WTC11 (cell line): Measurements from ENCODE around the gene MSL1. TPM values are rescaled to one million over a fixed set of nuclear protein-coding genes. Genes with fewer than 3 reads are reported as not detected.
A peak's percentile ranks its signal among the peaks of the same experiment; 100 is the strongest.

Source experiments
- ATAC-seq: fragments of 200-7000 bp; cut with Tn5 transposase; 2 replicates; pipeline ENCODE4 v1.10.0; 2021; ENCODE audit warnings: mild to moderate bottlenecking, moderate library complexity
- CTCF ChIA-PET: fragments of 300-600 bp; sonication (Branson Sonifier 250); formaldehyde crosslinking; loops from one replicate; lab custom pipeline; 2021; ENCODE audit warnings: antibody characterized with exemption; lab: Charles Lee
- POLR2A ChIA-PET: fragments of 350-600 bp; sonication (Branson Sonifier 250); formaldehyde crosslinking; loops from one replicate; lab custom pipeline; 2021; ENCODE audit warnings: antibody characterized with exemption; lab: Charles Lee
- DNase-seq: peaks from one replicate; pipeline ENCODE4 v3.0.0; 2021; ENCODE audit warnings: low spot score
- H3K27ac Mint-ChIP-seq: 2 replicates; pipeline ENCODE4 v1.8.0; 2021; ENCODE audit warnings: mixed read lengths
- H3K27me3 Mint-ChIP-seq: 2 replicates; pipeline ENCODE4 v1.8.0; 2021; ENCODE audit warnings: low read depth, mild to moderate bottlenecking, moderate library complexity, mixed read lengths
- H3K36me3 Mint-ChIP-seq: 2 replicates; pipeline ENCODE4 v1.8.0; 2021; ENCODE audit warnings: mixed read lengths
- H3K4me1 Mint-ChIP-seq: 2 replicates; pipeline ENCODE4 v1.8.0; 2022; ENCODE audit warnings: mixed read lengths
- H3K4me3 Mint-ChIP-seq: 2 replicates; pipeline ENCODE4 v1.8.0; 2021; ENCODE audit warnings: mild to moderate bottlenecking, moderate library complexity, mixed read lengths
- H3K9me3 Mint-ChIP-seq: 2 replicates; pipeline ENCODE4 v1.8.0; 2021; ENCODE audit warnings: mixed read lengths
- ARID4B ChIP-seq: sonication (generic); formaldehyde crosslinking; IDR thresholded peaks from 2 replicates; pipeline ENCODE4 v1.8.0; 2023; ENCODE audit warnings: missing genetic modification reagents, mild to moderate bottlenecking, borderline replicate concordance
- ATF6 ChIP-seq: sonication (generic); formaldehyde crosslinking; IDR thresholded peaks from 2 replicates; pipeline ENCODE4 v1.8.1; 2023; ENCODE audit warnings: mild to moderate bottlenecking, missing genetic modification reagents
- CDX4 ChIP-seq: fragments of 250-450 bp; sonication (Bioruptor Pico); IDR thresholded peaks from 2 replicates; pipeline ENCODE4 v1.9.0; 2021; ENCODE audit warnings: moderate library complexity, mild to moderate bottlenecking, inconsistent platforms, borderline replicate concordance
- E2F4 ChIP-seq: sonication (generic); formaldehyde crosslinking; IDR thresholded peaks from 2 replicates; pipeline ENCODE4 v1.8.1; 2022; ENCODE audit warnings: low read depth, mild to moderate bottlenecking, moderate library complexity, missing genetic modification reagents, borderline replicate concordance
- ERG ChIP-seq: fragments of 250-450 bp; sonication (Bioruptor Pico); IDR thresholded peaks from 2 replicates; pipeline ENCODE4 v1.8.0; 2021; ENCODE audit warnings: mild to moderate bottlenecking
- HMGXB4 ChIP-seq: sonication (generic); formaldehyde crosslinking; IDR thresholded peaks from 2 replicates; pipeline ENCODE4 v1.8.1; 2023; ENCODE audit warnings: mild to moderate bottlenecking, moderate library complexity, missing genetic modification reagents
- NR1H2 ChIP-seq: sonication (generic); formaldehyde crosslinking; IDR thresholded peaks from 2 replicates; pipeline ENCODE4 v1.9.0; 2021; ENCODE audit warnings: mild to moderate bottlenecking, moderate library complexity, missing genetic modification reagents
- NR2C2 ChIP-seq: sonication (generic); formaldehyde crosslinking; IDR thresholded peaks from 2 replicates; pipeline ENCODE4 v1.8.0; 2022; ENCODE audit warnings: mild to moderate bottlenecking, missing genetic modification reagents
- OVOL2 ChIP-seq: fragments of 250-450 bp; sonication (Bioruptor Pico); IDR thresholded peaks from 2 replicates; pipeline ENCODE4 v1.9.0; 2021; ENCODE audit warnings: mild to moderate bottlenecking, borderline replicate concordance
- PRRX2 ChIP-seq: fragments of 250-450 bp; sonication (Bioruptor Pico); IDR thresholded peaks from 2 replicates; pipeline ENCODE4 v1.8.0; 2021; ENCODE audit warnings: mild to moderate bottlenecking
- RELA ChIP-seq: sonication (generic); formaldehyde crosslinking; IDR thresholded peaks from 2 replicates; pipeline ENCODE4 v1.8.1; 2022; ENCODE audit warnings: missing genetic modification reagents, mild to moderate bottlenecking, borderline replicate concordance
- RORB ChIP-seq: fragments of 250-450 bp; sonication (Bioruptor Pico); IDR thresholded peaks from 2 replicates; pipeline ENCODE4 v1.9.0; 2021; ENCODE audit warnings: mild to moderate bottlenecking
- TP53 ChIP-seq: sonication (generic); formaldehyde crosslinking; IDR thresholded peaks from 2 replicates; pipeline ENCODE4 v1.8.1; 2023; ENCODE audit warnings: mild to moderate bottlenecking, missing genetic modification reagents
- USF2 ChIP-seq: sonication (generic); formaldehyde crosslinking; IDR thresholded peaks from 2 replicates; pipeline ENCODE4 v1.8.1; 2023; ENCODE audit warnings: mild to moderate bottlenecking, missing genetic modification reagents, moderate library complexity
- ZNF138 ChIP-seq: sonication (generic); formaldehyde crosslinking; conservative IDR thresholded peaks from 2 replicates; pipeline ENCODE4 v1.8.1; 2022; ENCODE audit warnings: mild to moderate bottlenecking, moderate library complexity, missing genetic modification reagents
- ZNF232 ChIP-seq: sonication (generic); formaldehyde crosslinking; IDR thresholded peaks from 2 replicates; pipeline ENCODE4 v1.8.0; 2022; ENCODE audit warnings: mild to moderate bottlenecking, missing genetic modification reagents
- ZNF416 ChIP-seq: fragments of 250-450 bp; sonication (Bioruptor Pico); IDR thresholded peaks from 2 replicates; pipeline ENCODE4 v1.9.0; 2021; ENCODE audit warnings: mild to moderate bottlenecking, inconsistent platforms
- ZNF512 ChIP-seq: sonication (generic); formaldehyde crosslinking; IDR thresholded peaks from 2 replicates; pipeline ENCODE4 v1.8.1; 2022; ENCODE audit warnings: missing genetic modification reagents, borderline replicate concordance
- total RNA-seq: library from RNA; stranded (reverse); gene quantifications from 3 replicates; pipeline ENCODE4 v1.2.3, GENCODE V29; 2021

The MSL1 gene
- total RNA-seq, 1 experiment from 2014 or later = 78.1 TPM

- TF ChIP-seq E2F4 (CRISPR knock-in tag) = no peak
- no peak for TF ChIP-seq NR1H2
- no peak for TF ChIP-seq ZNF512 (CRISPR knock-in tag)
- no peak for TF ChIP-seq ZNF232 (CRISPR knock-in tag)
Observed at GRCh38 chr17:40112718-40113109, 9.1 kb upstream of the MSL1 start (continued).

GRCh38 chr17:40113110-40113906, 8.5 kb upstream of the MSL1 start:
- Mint-ChIP-seq H3K4me3 (peak overlapping the region; percentile 58), H3K4me1 (peaks cover 72% of the 10 kb centered on the region), H3K27ac (peak overlapping the region; percentile 98), H3K36me3 (no peaks in the 10 kb centered on the region), H3K9me3 (no peaks in the 10 kb centered on the region), H3K27me3 (peaks cover 3% of the 10 kb centered on the region)
- CTCF ChIA-PET = interaction anchor here (0.6 to 6.7 kb wide), 46 partner anchors 9 to 420 kb away, joined by 3 to 185 read pairs (median 7); partner anchors contain the start of genes CASC3, CSF3, MED24 and MSL1
- POLR2A ChIA-PET = interaction anchor here (0.5 to 5.7 kb wide), 19 partner anchors 8 to 182 kb away, joined by 3 to 56 read pairs (median 4); partner anchors contain the start of genes CASC3, CDC6, MED24 and MSL1
- peak; percentile 92 for DNase-seq
- peak; percentile 35 for ATAC-seq
- no peak for TF ChIP-seq HMGXB4 (CRISPR knock-in tag)
- no peak for TF ChIP-seq RORB
- no peak for TF ChIP-seq ARID4B (CRISPR knock-in tag)
- no peak for TF ChIP-seq NR2C2 (CRISPR knock-in tag)
- 0 out of 2 replicates have a peak, but pooled peaks have one; percentile 21 for TF ChIP-seq ZNF416 (CRISPR knock-in tag)
- TF ChIP-seq ZNF138 = no peak
- TF ChIP-seq USF2 (CRISPR knock-in tag) = peak; percentile 95
- no peak for TF ChIP-seq RELA (CRISPR knock-in tag)
- TF ChIP-seq ATF6 (CRISPR knock-in tag) = no peak
- no peak for TF ChIP-seq ERG (CRISPR knock-in tag)
- TF ChIP-seq TP53 (CRISPR knock-in tag) = no peak
- TF ChIP-seq PRRX2 (CRISPR knock-in tag) = 0 out of 2 replicates have a peak, but pooled peaks have one; percentile 37
- TF ChIP-seq OVOL2 (CRISPR knock-in tag) = no peak
- no peak for TF ChIP-seq CDX4 (CRISPR knock-in tag)
